Retinal pigment epithelial cell (primary cell): ENCODE data around the gene CAGE1.

Source experiments
- DNase-seq: peaks from one replicate; pipeline ENCODE4 v3.0.0-alpha.2; 2010; ENCODE audit warnings: low read depth
- H3K4me3 ChIP-seq: 2 replicates; pipeline ENCODE4 v1.5.1; 2011; ENCODE audit warnings: mild to moderate bottlenecking, low read length, control low read depth, moderate library complexity
- CTCF ChIP-seq: conservative IDR thresholded peaks from 2 replicates; pipeline ENCODE4 v1.5.1; 2011; ENCODE audit warnings: low read depth, low read length, control low read depth, inconsistent platforms

The CAGE1 gene

GRCh38 chr6:7410851-7411250, 21.3 kb upstream of the CAGE1 start:
- H3K4me3 ChIP-seq, result no peak overlapping the region
- no peak for TF ChIP-seq CTCF
- no peak for DNase-seq

GRCh38 chr6:7409740-7410139, 20.2 kb upstream of the CAGE1 start:
- DNase-seq, result no peak
- TF ChIP-seq CTCF, result no peak
- H3K4me3 ChIP-seq, result no peak overlapping the region

- DNase-seq, result no peak
- H3K4me3 ChIP-seq, result no peak overlapping the region
- no peak for TF ChIP-seq CTCF
These were observed 17.2 kb upstream of the CAGE1 start for GRCh38 chr6:7406743-7407142.

- DNase-seq, result no peak
- H3K4me3 ChIP-seq, result no peak overlapping the region
- TF ChIP-seq CTCF, result no peak
These were observed 15.0 kb upstream of the CAGE1 start for GRCh38 chr6:7404546-7404945.

GRCh38 chr6:7402716-7403115, 13.2 kb upstream of the CAGE1 start:
- no peak for TF ChIP-seq CTCF
- no peak for DNase-seq
- no peak overlapping the region for H3K4me3 ChIP-seq

GRCh38 chr6:7401075-7401474, 11.5 kb upstream of the CAGE1 start:
- TF ChIP-seq CTCF, result no peak
- DNase-seq, result no peak
- H3K4me3 ChIP-seq, result no peak overlapping the region

GRCh38 chr6:7392402-7392801, 2.9 kb upstream of the CAGE1 start:
- DNase-seq, result no peak
- no peak overlapping the region for H3K4me3 ChIP-seq
- no peak for TF ChIP-seq CTCF
